Measurements from ENCODE around the gene MICAL2.
A peak's percentile ranks its signal among the peaks of the same experiment; 100 is the strongest.

Gene MICAL2

DNA sequence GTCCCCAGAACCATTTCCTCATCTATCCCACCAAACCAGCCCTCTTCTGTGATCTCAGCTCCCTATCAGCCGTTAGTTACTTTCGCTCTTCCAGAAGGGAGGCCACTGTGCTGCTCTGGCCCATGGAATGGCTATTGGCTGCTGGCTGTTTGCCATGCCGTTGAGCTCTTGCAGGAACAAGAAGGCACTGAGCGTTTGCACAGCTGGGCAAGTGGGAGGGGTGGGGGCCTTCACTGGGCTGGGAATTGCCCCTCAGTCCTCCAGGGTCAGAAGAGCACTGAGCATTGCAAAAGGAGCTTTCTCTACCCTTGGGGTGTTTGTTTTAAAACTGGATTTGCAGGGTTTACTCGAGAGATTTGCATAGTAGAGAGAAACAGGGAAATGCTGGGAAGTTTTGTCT, 137.9 kb downstream of the MICAL2 start:
- peak overlapping the region; percentile 68 for H3K27ac ChIP-seq
- no peak for TF ChIP-seq ZFX (IDR thresholded peaks at IDR 0.05; ENCODE audit: borderline replicate concordance)
- no peak for TF ChIP-seq CTCF (IDR thresholded peaks at IDR 0.05)

- TF ChIP-seq CTCF (IDR thresholded peaks at IDR 0.05) = no peak
- peak overlapping the region; percentile 68 for H3K27ac ChIP-seq
Observed at GRCh38 chr11:12249590-12250260, 139.3 kb downstream of the MICAL2 start.

DNA sequence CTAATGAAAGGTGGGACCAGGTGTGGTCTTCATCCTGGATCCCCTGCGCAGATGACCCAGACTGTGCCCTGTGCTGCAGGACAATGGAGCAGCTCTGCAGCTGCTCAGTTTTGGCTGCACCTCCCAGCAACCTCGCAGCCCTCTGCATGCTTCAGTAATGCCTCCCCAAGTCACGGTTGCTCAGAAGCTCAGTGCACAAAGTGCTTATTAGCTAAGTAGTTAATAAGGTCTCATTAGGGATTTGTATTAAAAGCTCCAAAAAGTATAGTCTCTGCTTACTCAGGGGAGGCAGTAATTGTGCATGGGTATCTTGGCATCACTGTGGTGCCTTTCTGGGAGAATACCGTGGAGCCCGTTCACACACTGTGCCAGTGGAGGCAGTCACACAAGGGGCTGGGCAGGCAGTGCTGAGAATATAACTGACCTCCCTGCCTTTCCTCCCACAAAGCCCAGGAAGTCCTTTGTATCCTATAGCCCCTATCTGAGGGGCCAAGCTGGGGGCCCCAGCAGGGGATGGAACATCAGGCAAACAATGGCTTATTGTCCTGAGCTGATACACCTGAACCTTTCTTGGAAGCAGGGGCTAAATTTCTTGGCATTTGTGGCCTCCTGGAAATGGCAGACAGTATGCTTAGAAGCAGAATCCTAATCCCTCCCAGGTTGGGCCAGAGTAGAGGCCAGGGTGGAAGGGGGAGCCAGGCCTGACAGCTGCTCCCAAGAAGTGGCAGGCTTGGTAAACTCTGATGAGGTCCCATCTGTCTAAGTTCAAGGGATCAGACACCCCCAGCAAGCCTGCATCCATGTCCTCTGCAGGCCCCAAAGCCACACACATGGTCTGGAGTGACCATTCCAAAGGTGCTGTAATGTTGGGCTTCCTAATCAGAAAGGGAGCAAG, 141.5 kb downstream of the MICAL2 start:
- H3K27ac ChIP-seq = no peak overlapping the region
- no peak for TF ChIP-seq ZFX (IDR thresholded peaks at IDR 0.05; ENCODE audit: borderline replicate concordance)

DNA sequence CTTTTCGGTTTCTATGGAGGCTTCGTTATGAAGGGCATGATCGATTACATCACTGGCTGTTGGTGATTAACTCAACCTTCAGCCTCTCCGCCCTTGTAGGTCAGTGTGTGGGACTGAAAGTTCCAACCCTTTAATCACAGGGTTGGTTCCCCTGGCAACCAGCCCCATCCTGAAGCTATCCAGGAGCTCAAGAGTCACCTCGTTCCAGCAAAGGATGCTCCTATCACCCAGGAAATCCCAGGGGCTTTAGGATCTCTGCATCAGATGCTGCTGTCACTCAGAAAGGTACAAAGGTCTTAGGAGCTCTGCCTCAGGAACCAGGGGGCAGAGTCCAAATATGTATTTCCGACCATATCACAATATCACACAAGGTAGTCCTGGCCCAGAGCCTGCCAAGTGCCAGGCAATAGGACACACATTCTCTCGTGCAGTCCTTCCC, 143.5 kb downstream of the MICAL2 start:
- no peak for TF ChIP-seq CTCF (IDR thresholded peaks at IDR 0.05)
- TF ChIP-seq ZFX (IDR thresholded peaks at IDR 0.05; ENCODE audit: borderline replicate concordance) = no peak
- H3K27ac ChIP-seq = peak overlapping the region; percentile 36

DNA sequence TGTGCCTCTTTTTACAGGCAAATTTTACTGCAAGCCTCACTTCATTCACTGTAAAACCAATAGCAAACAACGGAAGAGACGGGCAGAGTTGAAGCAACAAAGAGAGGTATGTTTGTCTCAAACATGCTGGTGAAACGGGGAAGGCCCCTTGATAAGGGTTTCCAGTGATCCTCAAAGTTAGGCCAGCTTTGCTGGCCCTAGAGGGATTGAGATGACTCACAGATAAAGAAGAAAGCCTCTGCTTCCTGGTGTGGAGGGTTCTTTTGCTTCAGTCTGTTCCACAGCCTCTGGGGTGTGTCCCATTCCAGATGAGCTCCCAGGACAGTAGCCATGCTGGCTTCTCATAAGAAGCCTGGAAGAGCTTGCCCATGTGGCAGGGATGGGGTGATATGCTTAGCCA, 148.1 kb downstream of the MICAL2 start:
- TF ChIP-seq ZFX (IDR thresholded peaks at IDR 0.05; ENCODE audit: borderline replicate concordance) = no peak
- TF ChIP-seq CTCF (IDR thresholded peaks at IDR 0.05) = no peak
- H3K27ac ChIP-seq = no peak overlapping the region

DNA sequence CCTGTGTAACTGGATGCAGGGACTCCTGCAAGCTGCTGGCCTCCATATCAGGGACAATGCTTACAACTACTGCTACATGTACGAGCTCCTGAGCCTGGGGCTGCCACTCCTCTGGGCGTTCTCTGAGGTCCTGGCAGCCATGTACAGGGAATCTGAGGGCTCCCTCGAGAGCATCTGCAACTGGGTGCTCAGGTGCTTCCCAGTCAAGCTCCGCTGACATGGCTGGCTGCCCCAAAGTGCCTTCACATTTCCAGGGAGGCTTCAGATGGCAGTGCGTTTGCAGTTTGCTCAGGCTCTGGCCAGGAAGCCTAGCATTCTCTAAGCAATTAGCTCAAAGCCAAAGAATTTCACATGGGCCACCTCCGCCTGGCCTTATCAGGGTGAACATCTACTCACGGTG, 149.6 kb downstream of the MICAL2 start:
- no peak overlapping the region for H3K27ac ChIP-seq
- TF ChIP-seq ZFX (IDR thresholded peaks at IDR 0.05; ENCODE audit: borderline replicate concordance) (no peak), CTCF (IDR thresholded peaks at IDR 0.05) (no peak)

DNA sequence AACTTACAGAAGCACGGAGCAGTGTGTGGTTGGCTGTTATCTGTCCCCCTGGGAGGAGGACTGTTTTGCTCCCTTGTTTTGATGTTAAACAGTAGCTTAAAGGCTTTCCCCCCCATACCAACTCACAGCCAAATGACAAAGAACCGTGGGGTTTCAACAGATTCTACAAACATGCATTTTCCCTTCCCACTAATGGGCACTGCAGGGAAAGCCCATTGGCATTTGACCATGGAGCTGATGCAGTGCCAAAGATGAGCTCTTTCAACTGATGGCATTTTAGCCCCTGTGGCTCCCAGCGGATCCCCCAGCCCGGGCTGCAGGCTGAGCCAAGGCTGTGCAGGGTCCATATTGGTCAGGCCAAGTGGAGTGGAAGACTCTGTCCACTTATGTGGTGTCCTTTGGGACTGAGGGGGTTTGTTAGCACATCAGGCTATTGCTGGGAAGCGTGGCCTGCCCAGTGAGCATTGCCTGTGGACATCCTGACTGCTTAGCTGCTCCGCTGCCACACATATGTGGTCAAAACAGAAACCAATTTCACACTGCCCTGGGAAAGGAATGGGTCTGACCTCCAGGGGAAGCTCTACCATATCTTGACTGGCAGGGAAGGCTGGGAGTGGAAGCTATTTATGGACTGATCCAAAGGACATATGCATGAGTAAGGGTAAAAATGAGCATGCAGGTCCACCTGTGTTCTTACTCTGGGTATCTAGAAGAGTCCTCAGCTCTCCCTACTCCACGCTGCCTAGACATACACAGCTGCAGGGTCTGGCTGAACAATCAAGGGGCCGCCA, 150.5 kb downstream of the MICAL2 start:
- H3K27ac ChIP-seq = no peak overlapping the region
- TF ChIP-seq ZFX (IDR thresholded peaks at IDR 0.05; ENCODE audit: borderline replicate concordance) = no peak
- no peak for TF ChIP-seq CTCF (IDR thresholded peaks at IDR 0.05)

All from 22Rv1 (cell line).